Mesendoderm (in vitro differentiated cells): ENCODE results near the gene OBSCN.

Source experiments
- DNase-seq: peaks from one replicate; pipeline ENCODE4 v3.0.0; 2013
- H2AK5ac ChIP-seq: 2 replicates; pipeline ENCODE4 v1.6.1; 2013; ENCODE audit warnings: low read length, inconsistent platforms
- H2BK120ac ChIP-seq: 2 replicates; pipeline ENCODE4 v1.6.1; 2013; ENCODE audit warnings: low read depth, mild to moderate bottlenecking, low read length, moderate library complexity, mixed read lengths
- H2BK15ac ChIP-seq: replicated peaks from 2 replicates; pipeline ENCODE4 v1.6.1; 2013; ENCODE audit warnings: low read depth, mild to moderate bottlenecking, moderate library complexity
- H2BK5ac ChIP-seq: 2 replicates; pipeline ENCODE4 v1.6.1; 2013; ENCODE audit warnings: low read length, inconsistent platforms
- H3K18ac ChIP-seq: 2 replicates; pipeline ENCODE4 v1.6.1; 2013; ENCODE audit warnings: mild to moderate bottlenecking, low read length, mixed read lengths
- H3K23ac ChIP-seq: one replicate; pipeline ENCODE4 v1.6.1; 2013; ENCODE audit warnings: low read length
- H3K27ac ChIP-seq: 2 replicates; pipeline ENCODE4 v1.5.1; 2013; ENCODE audit warnings: low read depth, mild to moderate bottlenecking, inconsistent platforms, low read length, moderate library complexity
- H3K27me3 ChIP-seq: 2 replicates; pipeline ENCODE4 v1.6.1; 2013; ENCODE audit warnings: low read length, control low read depth, mild to moderate bottlenecking, inconsistent platforms; ENCODE audit not compliant: insufficient read depth, poor library complexity
- H3K36me3 ChIP-seq: 2 replicates; pipeline ENCODE4 v1.6.1; 2013; ENCODE audit warnings: low read length, inconsistent platforms; ENCODE audit not compliant: control insufficient read depth, insufficient read depth
- H3K4ac ChIP-seq: one replicate; pipeline ENCODE4 v1.6.1; 2013; ENCODE audit warnings: low read depth, mild to moderate bottlenecking, low read length, moderate library complexity
- H3K4me1 ChIP-seq: 2 replicates; pipeline ENCODE4 v1.6.1; 2013; ENCODE audit warnings: low read depth, low read length, inconsistent platforms; ENCODE audit not compliant: control insufficient read depth
- H3K4me2 ChIP-seq: 2 replicates; pipeline ENCODE4 v1.6.1; 2013; ENCODE audit warnings: low read length
- H3K4me3 ChIP-seq: 2 replicates; pipeline ENCODE4 v1.5.1; 2013; ENCODE audit warnings: mild to moderate bottlenecking, low read length
- H3K56ac ChIP-seq: one replicate; pipeline ENCODE4 v1.6.1; 2013; ENCODE audit warnings: low read length
- H3K79me1 ChIP-seq: 2 replicates; pipeline ENCODE4 v1.6.1; 2013; ENCODE audit warnings: low read length, inconsistent platforms
- H3K79me2 ChIP-seq: 2 replicates; pipeline ENCODE4 v1.6.1; 2013; ENCODE audit warnings: mild to moderate bottlenecking, low read length; ENCODE audit not compliant: control insufficient read depth, insufficient read depth
- H3K9ac ChIP-seq: 2 replicates; pipeline ENCODE4 v1.6.1; 2013; ENCODE audit warnings: low read length, inconsistent platforms
- H4K5ac ChIP-seq: one replicate; pipeline ENCODE4 v1.6.1; 2013; ENCODE audit warnings: low read length
- H4K8ac ChIP-seq: one replicate; pipeline ENCODE4 v1.6.1; 2013; ENCODE audit warnings: low read depth, mild to moderate bottlenecking, control low read depth, low read length, moderate library complexity
- WGBS: extraction: QIAGEN DNeasy Blood & Tissue Kit; methylation state at CpG from one replicate; pipeline ENCODE4 v1.1.7; 2013; ENCODE audit warnings: low lambda C conversion rate, missing lambda C conversion rate; ENCODE audit not compliant: insufficient coverage; ENCODE audit errors: extremely low coverage; 5-methylcytosine and 5-hydroxymethylcytosine counted together

The OBSCN gene

GRCh38 chr1:228315484-228315944 lies 107.7 kb downstream of the OBSCN start:
- no peak overlapping the region for H2BK15ac ChIP-seq
- peaks cover 6% of the 10 kb centered on the region for H3K36me3 ChIP-seq
- H3K27me3 ChIP-seq: no peaks in the 10 kb centered on the region
- no CpG with 5 or more reads among the region's 17 CpGs for WGBS
- no peaks in the 10 kb centered on the region for H3K79me2 ChIP-seq
- H3K4me3 ChIP-seq: no peak overlapping the region
- H3K4me2 ChIP-seq: no peak overlapping the region
- no peak overlapping the region for H4K8ac ChIP-seq
- no peak overlapping the region for H3K18ac ChIP-seq
- no peak overlapping the region for H3K9ac ChIP-seq
- DNase-seq: no peak
- H4K5ac ChIP-seq: no peak overlapping the region
- H3K4ac ChIP-seq: no peak overlapping the region
- no peaks in the 10 kb centered on the region for H3K79me1 ChIP-seq
- H3K56ac ChIP-seq: no peak overlapping the region
- H2BK5ac ChIP-seq: no peak overlapping the region
- H2AK5ac ChIP-seq: no peak overlapping the region
- H3K27ac ChIP-seq: no peak overlapping the region
- H2BK120ac ChIP-seq: no peak overlapping the region
- no peaks in the 10 kb centered on the region for H3K4me1 ChIP-seq
- H3K23ac ChIP-seq: no peak overlapping the region

- Histone ChIP-seq H2BK15ac (no peak overlapping the region), H3K9ac (no peak overlapping the region), H2BK5ac (no peak overlapping the region), H3K36me3 (peaks cover 8% of the 10 kb centered on the region), H2BK120ac (no peak overlapping the region), H3K56ac (no peak overlapping the region), H4K5ac (no peak overlapping the region), H3K27me3 (no peaks in the 10 kb centered on the region), H3K4ac (no peak overlapping the region), H3K18ac (no peak overlapping the region), H3K23ac (no peak overlapping the region), H3K4me1 (no peaks in the 10 kb centered on the region), H4K8ac (no peak overlapping the region), H3K79me1 (no peaks in the 10 kb centered on the region), H3K4me2 (no peak overlapping the region), H3K79me2 (no peaks in the 10 kb centered on the region), H2AK5ac (no peak overlapping the region), H3K27ac (no peak overlapping the region), H3K4me3 (no peak overlapping the region)
- no CpG with 5 or more reads among the region's 40 CpGs for whole genome bisulfite sequencing
- no peak for DNase-seq
These were observed 108.2 kb downstream of the OBSCN start for GRCh38 chr1:228315945-228316588.

- WGBS: no CpG with 5 or more reads among the region's 47 CpGs
- DNase-seq: no peak
These were observed 108.9 kb downstream of the OBSCN start for GRCh38 chr1:228316589-228317387.

GRCh38 chr1:228317411-228317828 lies 109.6 kb downstream of the OBSCN start:
- Histone ChIP-seq H3K4me3 (no peak overlapping the region), H3K79me2 (no peaks in the 10 kb centered on the region), H3K4ac (no peak overlapping the region), H3K23ac (no peak overlapping the region), H3K4me1 (no peaks in the 10 kb centered on the region), H2AK5ac (no peak overlapping the region), H3K56ac (no peak overlapping the region), H2BK15ac (no peak overlapping the region), H2BK5ac (no peak overlapping the region), H2BK120ac (no peak overlapping the region), H3K27me3 (no peaks in the 10 kb centered on the region), H4K5ac (no peak overlapping the region), H3K27ac (no peak overlapping the region), H3K36me3 (peaks cover 11% of the 10 kb centered on the region), H3K18ac (no peak overlapping the region), H3K9ac (no peak overlapping the region), H4K8ac (no peak overlapping the region), H3K79me1 (no peaks in the 10 kb centered on the region), H3K4me2 (no peak overlapping the region)
- DNase-seq: no peak
- WGBS: no CpG with 5 or more reads among the region's 14 CpGs

More at GRCh38 chr1:228316589-228317387, 108.9 kb downstream of the OBSCN start:
- no peak overlapping the region for H3K9ac ChIP-seq
- H3K56ac ChIP-seq: no peak overlapping the region
- H3K4me3 ChIP-seq: no peak overlapping the region
- H3K23ac ChIP-seq: no peak overlapping the region
- H3K4me2 ChIP-seq: no peak overlapping the region
- H3K27ac ChIP-seq: no peak overlapping the region
- H3K79me1 ChIP-seq: no peaks in the 10 kb centered on the region
- H2AK5ac ChIP-seq: no peak overlapping the region
- peaks cover 11% of the 10 kb centered on the region for H3K36me3 ChIP-seq
- H2BK120ac ChIP-seq: no peak overlapping the region
- H3K79me2 ChIP-seq: no peaks in the 10 kb centered on the region
- H3K4ac ChIP-seq: no peak overlapping the region
- no peaks in the 10 kb centered on the region for H3K4me1 ChIP-seq
- H3K18ac ChIP-seq: no peak overlapping the region
- H2BK5ac ChIP-seq: no peak overlapping the region
- no peak overlapping the region for H4K8ac ChIP-seq
- no peak overlapping the region for H2BK15ac ChIP-seq
- no peak overlapping the region for H4K5ac ChIP-seq
- no peaks in the 10 kb centered on the region for H3K27me3 ChIP-seq

GRCh38 chr1:228317891-228318810 lies 110.3 kb downstream of the OBSCN start:
- DNase-seq: no peak
- no peak overlapping the region for H2AK5ac ChIP-seq

More at GRCh38 chr1:228317891-228318810, 110.3 kb downstream of the OBSCN start:
- no peak overlapping the region for H3K4me2 ChIP-seq
- no CpG with 5 or more reads among the region's 16 CpGs for WGBS
- H3K79me1 ChIP-seq: no peaks in the 10 kb centered on the region
- H3K9ac ChIP-seq: no peak overlapping the region
- H4K8ac ChIP-seq: no peak overlapping the region
- H3K4me1 ChIP-seq: no peaks in the 10 kb centered on the region
- H3K4ac ChIP-seq: no peak overlapping the region
- no peak overlapping the region for H3K23ac ChIP-seq
- H3K18ac ChIP-seq: no peak overlapping the region
- H3K4me3 ChIP-seq: no peak overlapping the region
- H3K79me2 ChIP-seq: no peaks in the 10 kb centered on the region
- no peak overlapping the region for H2BK5ac ChIP-seq
- no peaks in the 10 kb centered on the region for H3K27me3 ChIP-seq
- no peak overlapping the region for H3K56ac ChIP-seq
- H2BK120ac ChIP-seq: no peak overlapping the region
- H3K36me3 ChIP-seq: peaks cover 11% of the 10 kb centered on the region
- no peak overlapping the region for H4K5ac ChIP-seq
- H3K27ac ChIP-seq: no peak overlapping the region
- H2BK15ac ChIP-seq: no peak overlapping the region
